ENCODE measurements around the gene LSMEM2.
A peak's percentile ranks its signal among the peaks of the same experiment; 100 is the strongest.
"Not testable (repeated sequence)": the region's sequence is repeated elsewhere in the genome, so short reads cannot be mapped to it uniquely, and the experiment has no call there.

The LSMEM2 gene

DNA sequence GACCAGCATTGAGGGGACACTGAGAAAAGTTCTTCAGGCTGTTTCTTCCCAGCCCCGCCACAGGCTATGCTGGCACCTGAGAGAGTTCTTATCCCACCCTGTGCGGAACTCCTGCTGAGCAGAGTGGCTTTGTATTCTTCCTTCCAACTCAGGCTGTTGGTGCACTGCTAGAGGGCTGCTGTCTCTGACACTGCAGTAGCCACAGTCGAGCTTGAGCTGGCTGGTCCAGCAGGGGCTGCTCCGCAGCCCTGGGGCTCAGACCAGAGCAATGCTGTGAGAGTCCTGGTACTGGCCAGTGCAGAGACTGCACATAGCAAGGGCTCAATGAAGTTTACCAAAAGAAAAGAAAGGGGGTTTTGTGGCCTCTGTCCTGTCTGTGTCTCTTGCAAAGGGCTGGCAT, 39.2 kb upstream of the LSMEM2 start:
- Histone ChIP-seq H3K36me3 (ENCODE audit: insufficient read depth, low read length) (peaks cover 17% of the 10 kb centered on the region), H2AFZ (ENCODE audit: low read depth, low read length) (no peak overlapping the region), H3K9me3 (ENCODE audit: low read length) (no peaks in the 10 kb centered on the region), H3K4me3 (ENCODE audit: low read length) (no peak overlapping the region), H3K27me3 (ENCODE audit: insufficient read depth, low read length) (no peaks in the 10 kb centered on the region), H3K4me1 (ENCODE audit: insufficient read depth, low read length) (peaks cover 62% of the 10 kb centered on the region)

DNA sequence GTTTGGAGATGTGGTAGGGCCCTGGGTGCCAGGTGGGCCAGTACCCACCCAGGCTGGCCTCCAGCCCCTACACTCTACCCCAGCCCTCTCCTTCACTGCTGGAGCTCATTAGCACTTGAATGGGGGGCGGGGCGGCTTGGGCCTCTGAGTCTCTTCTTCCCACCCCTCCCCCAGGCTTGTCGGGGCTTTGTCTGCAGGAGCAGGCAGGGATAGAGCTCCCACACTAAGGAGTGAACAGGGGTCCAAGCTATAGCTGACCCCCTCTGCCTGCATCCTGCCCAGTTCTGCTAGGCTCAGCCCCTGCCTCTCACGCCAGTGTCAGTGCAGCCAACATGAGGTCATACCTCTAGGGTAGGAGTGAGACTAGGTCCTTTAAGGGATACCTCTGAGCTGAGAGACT, 37.7 kb upstream of the LSMEM2 start:
- Histone ChIP-seq H3K9me3 (ENCODE audit: low read length) (no peaks in the 10 kb centered on the region), H2AFZ (ENCODE audit: low read depth, low read length) (no peak overlapping the region), H3K36me3 (ENCODE audit: insufficient read depth, low read length) (peaks cover 17% of the 10 kb centered on the region), H3K4me1 (ENCODE audit: insufficient read depth, low read length) (peaks cover 66% of the 10 kb centered on the region), H3K4me3 (ENCODE audit: low read length) (no peak overlapping the region), H3K27me3 (ENCODE audit: insufficient read depth, low read length) (no peaks in the 10 kb centered on the region)

DNA sequence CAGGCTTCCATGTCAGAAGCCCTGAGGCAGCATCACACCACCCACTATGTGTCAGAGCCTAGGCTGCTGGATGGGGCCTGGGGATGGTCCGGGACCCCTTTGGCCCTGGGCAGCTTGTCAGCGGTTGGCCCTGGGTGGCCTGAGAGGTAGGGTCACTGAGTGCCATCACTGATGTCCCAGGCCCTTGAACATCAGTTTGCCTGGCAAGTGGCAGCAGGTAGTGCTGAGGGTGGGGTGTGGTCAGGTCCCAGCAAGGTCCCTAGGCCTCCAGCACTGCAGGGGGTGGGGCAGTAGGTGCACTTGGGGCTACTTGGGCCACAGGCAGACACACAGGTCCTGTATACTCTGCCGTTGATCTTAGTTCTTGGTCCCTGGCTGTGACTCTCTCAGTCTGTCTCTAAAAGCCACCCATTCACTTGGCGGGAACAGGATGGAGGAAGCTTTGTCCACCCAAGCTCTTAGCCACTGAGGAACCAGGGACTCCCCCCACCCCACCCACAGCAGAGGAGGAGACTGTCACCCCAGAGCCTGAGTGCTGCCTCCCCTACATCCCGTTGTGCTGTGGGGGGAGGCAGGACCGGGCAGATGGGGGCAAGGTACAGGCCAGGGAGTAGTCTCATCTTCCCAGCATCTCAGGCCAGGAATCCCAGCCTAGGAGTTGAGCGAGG, 37.0 kb upstream of the LSMEM2 start:
- Histone ChIP-seq H3K27me3 (ENCODE audit: insufficient read depth, low read length) (no peaks in the 10 kb centered on the region), H3K9me3 (ENCODE audit: low read length) (no peaks in the 10 kb centered on the region), H2AFZ (ENCODE audit: low read depth, low read length) (no peak overlapping the region), H3K36me3 (ENCODE audit: insufficient read depth, low read length) (peaks cover 17% of the 10 kb centered on the region), H3K4me3 (ENCODE audit: low read length) (no peak overlapping the region), H3K4me1 (ENCODE audit: insufficient read depth, low read length) (peaks cover 73% of the 10 kb centered on the region)

DNA sequence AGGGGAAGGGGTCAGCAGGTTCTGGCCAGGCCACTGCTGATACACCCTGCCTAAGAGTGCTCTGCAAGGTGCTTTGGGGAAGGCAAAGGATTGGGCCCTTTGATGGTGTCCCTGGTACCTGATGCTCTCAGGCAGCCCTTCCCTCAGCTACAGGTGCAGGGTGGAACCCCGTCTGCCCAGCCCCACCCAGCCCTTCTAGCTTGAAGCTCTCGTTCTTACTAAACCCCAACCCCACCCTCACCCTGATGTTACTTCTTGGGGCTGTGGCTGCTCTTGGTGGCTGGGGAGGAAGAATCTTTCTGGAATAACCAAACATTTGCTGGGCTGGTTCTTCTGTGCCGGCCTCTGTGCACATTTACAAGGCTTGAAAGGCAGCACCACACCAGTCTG, 36.5 kb upstream of the LSMEM2 start:
- no peaks in the 10 kb centered on the region for H3K9me3 ChIP-seq (ENCODE audit: low read length)
- no peaks in the 10 kb centered on the region for H3K27me3 ChIP-seq (ENCODE audit: insufficient read depth, low read length)
- H3K4me1 ChIP-seq (ENCODE audit: insufficient read depth, low read length), result peaks cover 77% of the 10 kb centered on the region
- H3K4me3 ChIP-seq (ENCODE audit: low read length), result no peak overlapping the region
- H2AFZ ChIP-seq (ENCODE audit: low read depth, low read length), result no peak overlapping the region
- peaks cover 20% of the 10 kb centered on the region for H3K36me3 ChIP-seq (ENCODE audit: insufficient read depth, low read length)

DNA sequence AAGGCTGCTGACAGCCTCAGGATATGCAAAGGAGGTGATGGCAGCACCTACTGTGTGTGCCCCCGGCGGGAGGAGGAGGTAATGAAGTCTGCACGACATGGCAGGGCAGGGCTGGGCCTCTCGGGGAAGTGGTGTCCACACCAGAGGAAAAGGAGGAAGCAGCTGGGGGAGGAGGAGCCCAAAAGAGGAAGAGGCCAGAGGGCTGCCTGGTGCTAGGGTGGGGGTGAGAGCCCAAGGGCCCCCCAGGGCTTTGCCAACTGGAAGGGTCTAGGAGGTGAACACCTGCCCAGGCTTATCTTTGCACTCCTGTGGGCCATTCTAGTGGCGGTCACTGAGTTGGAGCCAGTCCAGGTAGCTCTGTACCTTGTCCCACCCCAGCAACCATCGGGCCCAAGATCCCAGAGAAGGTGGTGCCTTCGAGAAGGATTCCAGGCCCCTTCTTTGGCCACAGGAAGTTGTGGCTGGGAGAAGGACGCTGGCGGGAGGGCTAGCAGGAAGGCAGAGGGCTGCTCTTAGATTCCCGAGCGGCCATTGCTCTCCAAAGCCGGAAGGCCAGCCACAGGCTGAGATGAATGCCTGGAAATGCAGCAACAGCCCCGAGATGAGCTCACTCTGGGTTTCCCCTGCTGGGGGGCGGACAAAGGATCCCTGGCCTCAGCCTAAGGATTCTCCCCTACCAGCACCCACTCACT, 35.9 kb upstream of the LSMEM2 start:
- Histone ChIP-seq H3K4me1 (ENCODE audit: insufficient read depth, low read length) (peaks cover 74% of the 10 kb centered on the region), H3K4me3 (ENCODE audit: low read length) (no peak overlapping the region), H3K36me3 (ENCODE audit: insufficient read depth, low read length) (peaks cover 24% of the 10 kb centered on the region), H3K27me3 (ENCODE audit: insufficient read depth, low read length) (no peaks in the 10 kb centered on the region), H2AFZ (ENCODE audit: low read depth, low read length) (no peak overlapping the region), H3K9me3 (ENCODE audit: low read length) (no peaks in the 10 kb centered on the region)

DNA sequence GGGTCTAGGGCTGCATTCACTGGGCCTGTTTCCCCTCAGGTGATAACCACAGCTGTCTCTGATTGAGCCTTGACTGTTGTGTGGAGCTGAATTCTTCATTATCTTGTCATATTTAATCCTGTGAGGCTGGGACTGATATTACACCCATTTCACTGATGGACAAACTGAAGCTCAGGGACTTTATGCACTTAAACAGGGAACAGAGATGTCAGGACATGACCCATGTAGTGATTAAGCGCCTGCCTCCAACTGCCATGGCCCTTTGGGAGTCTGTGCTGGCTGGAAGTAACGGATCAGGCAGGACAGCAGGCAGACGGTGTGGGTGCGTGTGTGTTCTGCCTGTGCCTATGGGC, 35.4 kb upstream of the LSMEM2 start:
- H3K4me3 ChIP-seq (ENCODE audit: low read length), result no peak overlapping the region
- peaks cover 69% of the 10 kb centered on the region for H3K4me1 ChIP-seq (ENCODE audit: insufficient read depth, low read length)
- H2AFZ ChIP-seq (ENCODE audit: low read depth, low read length), result no peak overlapping the region
- H3K27me3 ChIP-seq (ENCODE audit: insufficient read depth, low read length), result no peaks in the 10 kb centered on the region
- no peaks in the 10 kb centered on the region for H3K9me3 ChIP-seq (ENCODE audit: low read length)
- peaks cover 27% of the 10 kb centered on the region for H3K36me3 ChIP-seq (ENCODE audit: insufficient read depth, low read length)

DNA sequence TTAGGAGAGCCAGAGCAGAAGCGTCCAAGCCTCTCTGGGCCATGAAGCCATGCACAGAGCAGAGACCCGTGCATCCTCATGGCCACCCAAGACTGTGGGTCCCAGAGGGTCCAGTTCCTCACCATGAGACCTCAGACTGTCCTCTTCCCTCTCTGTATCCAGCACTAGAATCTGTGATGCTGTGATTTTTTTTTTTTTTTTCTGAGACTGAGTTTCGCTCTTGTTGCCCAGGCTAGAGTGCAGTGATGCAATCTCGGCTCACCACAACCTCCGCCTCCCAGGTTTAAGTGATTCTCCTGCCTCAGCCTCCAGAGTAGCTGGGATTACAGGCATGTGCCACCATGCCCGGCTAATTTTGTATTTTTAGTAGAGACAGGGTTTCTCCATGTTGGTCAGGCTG, 34.1 kb upstream of the LSMEM2 start:
- Histone ChIP-seq H3K4me1 (ENCODE audit: insufficient read depth, low read length) (peaks cover 58% of the 10 kb centered on the region), H3K36me3 (ENCODE audit: insufficient read depth, low read length) (peaks cover 24% of the 10 kb centered on the region)
- not testable (repeated sequence) for H2AFZ ChIP-seq (ENCODE audit: low read depth, low read length); H3K4me3 ChIP-seq (ENCODE audit: low read length); H3K27me3 ChIP-seq (ENCODE audit: insufficient read depth, low read length); H3K9me3 ChIP-seq (ENCODE audit: low read length)

DNA sequence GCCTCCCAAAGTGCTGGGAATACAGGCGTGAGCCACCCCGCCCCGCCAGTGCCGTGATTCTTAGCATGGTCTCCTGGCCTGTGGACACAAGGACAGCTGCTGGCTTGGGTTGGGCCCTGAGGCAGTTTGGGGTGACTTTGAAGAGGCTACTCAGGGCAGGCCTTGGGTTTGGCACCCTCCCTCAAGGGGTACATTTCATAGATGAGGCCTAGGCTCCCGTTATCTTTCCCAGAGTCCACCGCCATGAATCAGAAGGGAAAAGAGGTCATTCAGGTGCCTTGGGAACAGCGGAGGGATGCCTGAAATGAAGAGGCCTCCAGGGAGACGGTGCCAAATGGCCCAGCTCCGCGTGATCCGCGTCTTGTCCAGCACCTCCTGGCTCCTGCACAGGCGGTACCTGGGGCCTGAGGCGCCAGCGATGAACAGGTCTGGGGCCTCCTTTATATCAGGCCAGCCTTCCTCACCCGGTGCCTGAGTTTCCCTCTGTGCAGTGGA, 33.6 kb upstream of the LSMEM2 start:
- Histone ChIP-seq H3K27me3 (ENCODE audit: insufficient read depth, low read length) (no peaks in the 10 kb centered on the region), H3K9me3 (ENCODE audit: low read length) (no peaks in the 10 kb centered on the region), H3K4me3 (ENCODE audit: low read length) (no peak overlapping the region), H3K36me3 (ENCODE audit: insufficient read depth, low read length) (peaks cover 27% of the 10 kb centered on the region), H3K4me1 (ENCODE audit: insufficient read depth, low read length) (peaks cover 53% of the 10 kb centered on the region), H2AFZ (ENCODE audit: low read depth, low read length) (no peak overlapping the region)

DNA sequence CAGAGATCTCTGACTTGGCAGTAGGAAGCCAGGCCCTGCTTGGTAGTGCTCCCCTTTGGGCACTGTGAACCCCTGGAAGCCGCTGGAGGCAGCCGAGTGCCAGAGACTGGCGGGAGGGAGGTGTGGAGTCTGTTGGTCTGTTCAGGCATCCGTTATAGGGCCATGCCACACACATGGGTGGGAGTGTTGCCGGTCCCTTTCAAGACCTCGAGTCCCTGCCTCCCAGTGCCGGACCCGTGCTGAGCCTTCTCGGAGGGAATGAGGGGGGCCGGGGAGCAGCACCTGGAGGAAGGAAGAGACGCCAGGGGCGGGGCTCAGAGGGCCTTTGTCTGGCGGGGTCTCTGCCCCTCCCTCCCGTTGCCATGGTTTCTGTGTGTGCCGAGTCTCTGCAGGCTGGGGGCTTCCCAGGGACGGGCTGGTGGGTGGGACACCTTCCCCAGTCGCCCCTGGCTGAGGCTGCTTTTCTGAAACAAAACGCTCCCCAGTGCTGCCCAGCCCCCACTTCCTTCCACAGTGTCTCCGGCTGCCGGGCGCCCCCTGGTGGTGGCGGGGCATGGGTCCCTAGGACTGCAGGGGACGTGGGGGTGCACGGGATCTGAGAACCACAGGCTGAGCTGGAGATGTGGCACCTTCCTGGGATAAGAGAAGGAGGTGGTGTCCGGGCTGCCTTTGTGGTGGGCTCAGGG, 32.9 kb upstream of the LSMEM2 start:
- Histone ChIP-seq H3K4me1 (ENCODE audit: insufficient read depth, low read length) (peaks cover 48% of the 10 kb centered on the region), H3K36me3 (ENCODE audit: insufficient read depth, low read length) (peaks cover 29% of the 10 kb centered on the region), H3K4me3 (ENCODE audit: low read length) (no peak overlapping the region), H2AFZ (ENCODE audit: low read depth, low read length) (no peak overlapping the region), H3K9me3 (ENCODE audit: low read length) (no peaks in the 10 kb centered on the region), H3K27me3 (ENCODE audit: insufficient read depth, low read length) (no peaks in the 10 kb centered on the region)

DNA sequence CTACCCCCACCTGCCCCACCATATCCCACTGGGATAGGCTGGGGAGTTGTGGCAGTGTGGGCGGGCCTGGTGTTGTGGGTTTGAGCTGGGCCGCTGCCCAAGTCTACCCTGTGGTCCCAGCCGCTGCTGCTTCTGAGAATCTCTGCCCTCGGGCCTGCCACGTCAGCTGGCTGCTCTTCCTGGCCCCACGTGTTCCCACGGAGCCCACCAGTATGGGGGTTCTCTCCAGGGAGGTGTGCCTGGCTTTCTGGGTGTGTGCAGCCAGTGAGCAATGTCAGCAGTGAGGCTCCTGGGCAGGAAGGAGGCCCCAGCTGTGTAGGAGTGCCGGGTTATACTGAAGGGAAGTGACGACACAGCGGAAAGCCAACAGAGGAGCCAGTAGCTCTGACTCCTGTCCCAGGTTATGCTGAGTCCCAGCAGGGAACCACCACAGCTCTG, 32.4 kb upstream of the LSMEM2 start:
- Histone ChIP-seq H2AFZ (ENCODE audit: low read depth, low read length) (no peak overlapping the region), H3K36me3 (ENCODE audit: insufficient read depth, low read length) (peaks cover 35% of the 10 kb centered on the region), H3K4me3 (ENCODE audit: low read length) (peak overlapping the region; percentile 3), H3K27me3 (ENCODE audit: insufficient read depth, low read length) (no peaks in the 10 kb centered on the region), H3K4me1 (ENCODE audit: insufficient read depth, low read length) (peaks cover 42% of the 10 kb centered on the region), H3K9me3 (ENCODE audit: low read length) (no peaks in the 10 kb centered on the region)

DNA sequence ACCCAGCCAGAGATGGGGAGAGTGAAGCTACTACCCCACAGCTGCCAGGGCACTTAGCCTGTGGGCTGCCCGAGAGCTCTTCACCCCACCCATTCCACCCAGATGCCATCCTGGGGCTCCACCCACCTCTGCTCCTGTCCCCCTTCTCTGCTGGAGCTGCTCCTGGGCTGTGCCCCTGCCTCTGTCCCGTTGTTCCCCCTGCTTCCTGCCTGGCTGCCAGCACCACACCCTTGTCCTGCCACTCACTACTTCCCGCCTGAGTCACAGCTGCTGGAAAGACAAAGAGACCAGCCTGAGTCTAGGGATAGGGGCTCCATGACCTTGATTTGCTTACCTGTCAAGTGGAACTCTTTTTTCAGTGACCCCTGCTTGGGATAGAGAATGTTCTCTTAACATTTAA, 30.5 kb upstream of the LSMEM2 start:
- no peak overlapping the region for H3K4me3 ChIP-seq (ENCODE audit: low read length)
- no peaks in the 10 kb centered on the region for H3K27me3 ChIP-seq (ENCODE audit: insufficient read depth, low read length)
- peaks cover 46% of the 10 kb centered on the region for H3K36me3 ChIP-seq (ENCODE audit: insufficient read depth, low read length)
- H3K9me3 ChIP-seq (ENCODE audit: low read length), result no peaks in the 10 kb centered on the region
- H3K4me1 ChIP-seq (ENCODE audit: insufficient read depth, low read length), result peaks cover 27% of the 10 kb centered on the region
- H2AFZ ChIP-seq (ENCODE audit: low read depth, low read length), result no peak overlapping the region

DNA sequence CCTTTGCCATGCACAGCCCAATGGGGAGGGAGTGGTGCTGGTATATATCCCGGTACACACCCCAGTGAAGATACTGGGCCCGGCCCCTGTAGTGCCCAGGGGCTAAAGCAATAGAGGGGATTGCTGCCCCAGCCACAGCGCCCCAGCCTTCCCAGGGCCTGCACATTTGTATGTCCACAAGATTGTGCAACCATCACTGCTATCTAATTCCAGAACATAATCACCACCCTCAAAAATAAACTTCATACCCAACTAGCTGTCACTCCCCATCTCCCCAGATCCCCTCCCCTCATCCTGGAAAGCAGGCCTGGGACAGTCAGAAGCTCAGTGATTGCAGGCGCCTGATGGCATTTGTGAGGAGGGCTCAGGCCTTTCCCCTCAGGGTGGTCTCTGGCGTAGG, 29.4 kb upstream of the LSMEM2 start:
- Histone ChIP-seq H3K27me3 (ENCODE audit: insufficient read depth, low read length) (no peaks in the 10 kb centered on the region), H3K9me3 (ENCODE audit: low read length) (no peaks in the 10 kb centered on the region), H3K4me3 (ENCODE audit: low read length) (no peak overlapping the region), H2AFZ (ENCODE audit: low read depth, low read length) (no peak overlapping the region), H3K4me1 (ENCODE audit: insufficient read depth, low read length) (peaks cover 27% of the 10 kb centered on the region), H3K36me3 (ENCODE audit: insufficient read depth, low read length) (peaks cover 52% of the 10 kb centered on the region)

DNA sequence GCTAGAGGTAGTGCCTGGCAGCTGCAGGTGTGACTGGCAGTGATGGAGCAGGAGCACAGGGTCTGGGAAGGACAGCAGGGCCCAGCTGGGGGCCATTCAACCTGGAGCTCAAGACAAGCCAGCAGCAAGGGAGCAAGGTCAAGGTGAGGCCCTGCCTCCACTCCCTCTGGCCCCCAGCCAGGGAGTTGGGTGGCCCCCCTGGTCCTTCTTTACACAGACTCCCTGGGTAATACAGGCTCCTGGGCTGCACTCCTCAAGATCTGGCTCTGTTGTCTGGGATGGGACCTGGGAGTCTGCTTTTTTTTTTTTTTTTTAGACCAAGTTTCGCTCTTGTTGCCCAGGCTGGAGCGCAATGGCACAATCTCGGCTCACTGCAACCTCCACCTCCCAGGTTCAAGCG, 28.4 kb upstream of the LSMEM2 start:
- Histone ChIP-seq H2AFZ (ENCODE audit: low read depth, low read length) (no peak overlapping the region), H3K36me3 (ENCODE audit: insufficient read depth, low read length) (peaks cover 61% of the 10 kb centered on the region), H3K27me3 (ENCODE audit: insufficient read depth, low read length) (no peaks in the 10 kb centered on the region), H3K9me3 (ENCODE audit: low read length) (no peaks in the 10 kb centered on the region), H3K4me1 (ENCODE audit: insufficient read depth, low read length) (peaks cover 23% of the 10 kb centered on the region), H3K4me3 (ENCODE audit: low read length) (no peak overlapping the region)
